ENCODE measurements around the gene ACAA1.

DNA sequence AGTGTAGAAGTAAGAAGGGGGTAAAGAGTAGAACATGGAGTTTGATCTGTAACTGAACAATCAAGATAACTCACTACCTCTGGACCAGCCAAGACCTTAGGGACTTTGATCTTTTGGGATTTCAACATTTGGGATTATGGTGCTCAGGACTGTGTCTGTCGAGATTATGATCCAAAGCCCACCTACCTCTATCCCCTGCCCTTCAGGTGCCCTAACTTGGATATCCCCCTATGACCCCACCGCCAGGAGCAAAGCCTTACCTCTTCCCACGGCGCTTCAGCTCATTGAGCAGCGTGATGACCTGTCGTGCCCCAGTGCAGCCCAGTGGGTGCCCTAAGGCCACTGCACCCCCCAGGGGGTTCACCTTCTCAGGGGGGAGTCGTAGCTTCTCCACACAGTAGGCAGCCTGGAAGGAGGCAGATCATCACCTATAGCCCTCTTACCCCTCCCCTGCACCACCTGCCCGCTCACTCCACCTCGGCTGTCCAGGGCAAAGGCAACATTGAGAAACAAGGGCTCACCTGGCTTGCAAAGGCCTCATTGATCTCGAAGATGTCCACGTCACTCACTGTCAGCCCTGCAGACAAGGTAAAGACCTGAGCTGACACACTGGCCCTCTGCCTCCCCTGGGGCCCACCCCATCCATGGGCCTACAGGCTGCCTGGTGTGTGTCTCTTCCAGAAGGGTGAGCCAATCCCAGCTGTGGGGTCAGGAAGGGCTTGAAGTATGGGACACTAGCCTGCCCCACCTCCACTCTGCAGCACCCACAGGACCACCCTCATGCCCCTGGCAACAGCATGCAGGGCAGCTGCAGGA lies 11.4 kb downstream of the ACAA1 start:
- TF ChIP-seq POLR2A (IDR thresholded peaks at IDR 0.05), result no peak
- no peak for TF ChIP-seq CTCF (IDR thresholded peaks at IDR 0.05 in 4 of 5, conservative IDR thresholded peaks at IDR 0.05 in 1 of 5)
